H7 (cell line): ENCODE results near the gene RNF175. TPM values are rescaled to one million over a fixed set of nuclear protein-coding genes. Genes with fewer than 3 reads are reported as not detected.

ENCODE experiments used
- DNase-seq: peaks from one replicate; pipeline ENCODE4 v3.0.0; 2012
- H3K27me3 ChIP-seq: 2 replicates; pipeline ENCODE4 v1.6.0; 2011; ENCODE audit warnings: mild to moderate bottlenecking, low read length; ENCODE audit not compliant: control insufficient read depth, insufficient read depth
- H3K36me3 ChIP-seq: replicated peaks from 2 replicates; pipeline ENCODE4 v1.5.1; 2011; ENCODE audit warnings: low read length; ENCODE audit not compliant: control insufficient read depth, insufficient read depth
- H3K4me3 ChIP-seq: 2 replicates; pipeline ENCODE4 v1.5.1; 2011; ENCODE audit warnings: low read depth, mild to moderate bottlenecking, control low read depth, low read length, moderate library complexity; ENCODE audit not compliant: insufficient read depth
- total RNA-seq: library from RNA; depleted of rRNA; stranded (reverse); fragments of >200 nt; shearing (Covaris generic); gene quantifications from 2 replicates; pipeline ENCODE4 v1.2.3, GENCODE V29; 2014; rRNA removed

Gene RNF175
- total RNA-seq, 1 experiment from 2014 or later = 5.8 TPM

- Histone ChIP-seq H3K4me3 (no peak overlapping the region), H3K36me3 (no peaks in the 10 kb centered on the region), H3K27me3 (no peaks in the 10 kb centered on the region)
- DNase-seq = no peak
Observed at GRCh38 chr4:153661215-153661822, 98.5 kb downstream of the RNF175 start.

Other genes starting within 250 kb of the RNF175 start
- 0.35 and 1.0 TPM in 2 replicates for gene TLR2, start 75.7 kb downstream of the RNF175 start, total RNA-seq
- gene SFRP2, start 29.1 kb upstream of the RNF175 start, total RNA-seq = 140 and 170 TPM in 2 replicates